CD4-positive, alpha-beta T cell treated with Interleukin-10 for 1 hour (primary cell): ENCODE data around the gene OR13C9.
"Not testable (repeated sequence)": the region's sequence is repeated elsewhere in the genome, so short reads cannot be mapped to it uniquely, and the experiment has no call there.

Source experiments
- DNase-seq: peaks from one replicate; pipeline ENCODE4 v3.0.0-alpha.2; 2020

OR13C9 gene, protein sequence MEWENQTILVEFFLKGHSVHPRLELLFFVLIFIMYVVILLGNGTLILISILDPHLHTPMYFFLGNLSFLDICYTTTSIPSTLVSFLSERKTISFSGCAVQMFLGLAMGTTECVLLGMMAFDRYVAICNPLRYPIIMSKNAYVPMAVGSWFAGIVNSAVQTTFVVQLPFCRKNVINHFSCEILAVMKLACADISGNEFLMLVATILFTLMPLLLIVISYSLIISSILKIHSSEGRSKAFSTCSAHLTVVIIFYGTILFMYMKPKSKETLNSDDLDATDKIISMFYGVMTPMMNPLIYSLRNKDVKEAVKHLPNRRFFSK

GRCh38 chr9:104618104-104618503, at the start of gene OR13C9:
Gene OR13C9, minus strand, starts transcription at chr9:104618204. Its CDS starts 0 bp downstream, at chr9:104618204.
- DNase-seq: no peak

GRCh38 chr9:104658496-104659195, 40.6 kb upstream of the OR13C9 start:
- no peak for DNase-seq

DNA sequence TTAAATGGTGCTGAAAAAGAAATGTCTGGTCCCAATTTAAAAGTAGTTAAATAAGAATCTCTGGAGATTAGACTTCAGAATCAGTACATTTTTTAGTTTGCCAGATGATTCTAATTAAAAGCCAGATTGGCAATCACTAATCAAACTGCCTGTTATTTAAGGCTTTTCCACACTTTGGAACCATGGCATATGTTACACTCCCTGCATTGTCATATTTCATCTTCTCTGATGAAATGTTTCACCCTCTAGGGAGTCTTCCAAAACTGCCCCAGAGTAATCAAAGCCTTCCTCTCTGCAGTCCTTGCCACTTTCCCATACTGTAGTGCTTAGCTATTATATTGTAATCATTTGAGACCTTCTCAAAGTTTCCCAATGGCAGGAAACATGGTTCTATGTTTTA, 17.5 kb upstream of the OR13C9 start:
- DNase-seq: no peak

DNA sequence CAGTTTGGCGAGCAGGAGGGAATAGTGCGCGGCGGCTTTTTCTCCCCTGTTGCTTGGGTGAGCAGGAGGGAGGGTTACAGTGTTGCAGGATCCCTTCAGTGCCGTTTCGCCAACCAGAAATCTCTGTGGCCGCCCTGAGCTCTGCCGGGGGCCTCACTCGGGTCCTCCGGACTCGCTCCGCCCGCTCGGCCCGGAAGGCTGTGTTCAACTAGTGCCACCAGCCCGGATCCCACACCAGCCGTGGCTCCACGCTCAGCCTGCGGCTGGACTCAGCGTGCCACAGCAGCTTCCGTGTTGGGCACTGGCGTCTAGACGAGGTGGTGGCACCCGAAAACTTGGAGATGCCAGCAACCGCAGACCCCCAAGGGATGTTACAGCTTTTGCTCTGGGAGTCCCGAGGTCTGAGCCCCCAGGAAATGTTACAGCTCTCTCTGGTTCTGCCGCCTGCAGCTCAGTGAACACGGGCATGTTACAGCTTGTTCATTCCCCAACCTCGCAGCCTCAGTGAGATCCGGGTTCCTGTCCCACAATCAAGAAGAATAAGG, 16.0 kb upstream of the OR13C9 start:
- no peak for DNase-seq

GRCh38 chr9:104625964-104626363, 8.0 kb upstream of the OR13C9 start:
- DNase-seq: not testable (repeated sequence)

DNA sequence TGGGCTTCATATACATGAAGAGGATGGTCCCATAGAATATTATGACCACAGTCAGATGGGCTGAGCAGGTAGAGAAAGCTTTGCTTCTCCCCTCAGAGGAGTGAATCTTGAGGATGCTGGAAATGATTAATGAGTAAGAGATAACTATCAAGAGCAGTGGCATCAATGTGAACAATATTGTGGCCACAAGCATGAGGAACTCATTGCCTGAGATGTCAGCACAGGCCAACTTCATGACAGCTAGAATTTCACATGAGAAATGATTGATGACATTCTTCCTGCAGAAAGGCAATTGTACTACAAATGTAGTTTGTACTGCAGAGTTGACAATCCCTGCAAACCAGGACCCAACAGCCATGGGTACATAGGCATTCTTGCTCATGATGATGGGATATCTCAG, 586 bp downstream of the OR13C9 start:
- DNase-seq: no peak

DNA sequence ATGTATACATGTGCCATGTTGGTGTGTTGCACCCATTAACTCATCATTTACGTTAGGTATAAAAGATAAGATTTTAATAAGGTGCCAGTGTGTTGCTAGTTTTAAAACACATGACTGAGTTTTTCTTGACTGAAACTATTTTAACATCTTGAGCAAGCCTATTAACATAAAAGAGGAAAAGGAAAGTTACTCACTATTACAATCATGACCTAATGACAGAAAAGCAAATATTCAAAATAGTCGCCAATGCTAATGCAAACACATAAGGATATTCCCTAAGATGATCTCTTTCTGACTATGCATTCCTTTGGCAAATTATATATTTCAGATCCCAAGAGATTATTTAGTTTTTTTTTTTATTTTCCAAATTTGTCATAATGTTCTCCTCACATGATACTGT, 6.8 kb downstream of the OR13C9 start:
- no peak for DNase-seq

DNA sequence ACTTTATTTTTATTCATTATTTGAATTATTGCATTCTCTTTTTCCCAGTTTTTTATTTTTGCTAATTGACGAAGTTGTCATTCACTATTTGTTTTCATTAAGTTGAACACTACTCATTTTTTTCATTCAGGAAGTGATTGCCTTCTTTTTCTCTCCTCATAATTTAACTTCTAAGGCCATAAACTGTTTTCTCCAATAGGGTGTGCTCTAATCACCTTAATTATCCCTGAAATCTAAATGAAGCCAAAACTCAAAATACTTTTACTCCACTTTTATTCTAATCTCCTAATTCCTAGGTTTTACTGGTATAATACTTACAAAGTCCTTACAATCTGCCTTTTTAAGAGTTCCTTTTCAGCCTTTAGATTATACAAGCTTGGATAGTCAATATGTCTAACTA, 9.7 kb downstream of the OR13C9 start:
- DNase-seq: no peak

- no peak for DNase-seq
Measured at GRCh38 chr9:104606152-104606551, 11.9 kb downstream of the OR13C9 start.

DNA sequence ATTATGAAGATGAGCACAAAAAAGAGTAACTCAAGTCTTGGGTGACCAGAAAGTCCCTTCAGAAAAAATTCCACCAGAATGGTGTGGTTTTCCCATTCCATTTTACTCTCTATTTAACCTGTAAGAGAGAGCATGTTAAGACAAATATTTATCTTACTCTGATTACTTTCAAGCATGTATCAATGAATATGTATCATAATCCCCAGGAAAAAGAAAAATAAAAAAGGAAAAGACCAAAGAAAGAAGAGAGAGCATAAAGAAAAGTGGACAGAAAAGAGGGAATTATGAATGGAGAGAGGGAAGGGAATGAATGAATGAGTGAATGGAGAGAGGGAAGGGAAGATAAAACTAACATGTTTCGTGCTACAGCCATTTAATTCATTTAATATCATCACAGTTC, 12.5 kb downstream of the OR13C9 start, which contains the start of gene OR13C2:
TSS of gene OR13C2 (minus strand) at position 101 of the 400 bp plus-strand sequence. CDS start at position 101, 0 bp downstream.
- DNase-seq: not testable (repeated sequence)

GRCh38 chr9:104604801-104605200, 13.2 kb downstream of the OR13C9 start:
- DNase-seq: no peak

- not testable (repeated sequence) for DNase-seq
Measured at GRCh38 chr9:104599313-104599712, 18.7 kb downstream of the OR13C9 start, which contains the start of gene OR13C5. Gene OR13C5, minus strand, starts transcription at chr9:104599413. Its CDS starts 0 bp downstream, at chr9:104599413.

- DNase-seq: not testable (repeated sequence)
Measured at GRCh38 chr9:104598749-104599148, 19.3 kb downstream of the OR13C9 start.

DNA sequence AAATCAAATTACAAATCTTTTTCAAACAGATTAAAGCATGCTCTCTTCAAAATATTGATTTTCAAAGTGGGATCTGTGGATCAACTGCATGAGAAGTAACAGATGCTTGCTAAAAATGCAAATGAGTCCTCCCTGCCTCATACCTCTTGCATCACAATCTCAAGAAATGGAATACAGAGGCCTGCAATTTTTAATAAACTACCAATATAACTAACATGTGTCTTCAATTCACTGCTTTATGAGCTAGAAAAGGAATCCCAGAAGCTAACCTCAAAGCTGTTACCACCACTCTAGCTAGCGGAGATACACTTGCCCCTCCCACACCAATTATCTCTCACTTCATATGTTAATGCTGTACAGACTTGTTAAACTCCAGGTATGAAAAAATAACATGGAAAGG, 28.4 kb downstream of the OR13C9 start:
- DNase-seq: no peak

- no peak for DNase-seq
Measured at GRCh38 chr9:104586496-104587180, 31.4 kb downstream of the OR13C9 start.

DNA sequence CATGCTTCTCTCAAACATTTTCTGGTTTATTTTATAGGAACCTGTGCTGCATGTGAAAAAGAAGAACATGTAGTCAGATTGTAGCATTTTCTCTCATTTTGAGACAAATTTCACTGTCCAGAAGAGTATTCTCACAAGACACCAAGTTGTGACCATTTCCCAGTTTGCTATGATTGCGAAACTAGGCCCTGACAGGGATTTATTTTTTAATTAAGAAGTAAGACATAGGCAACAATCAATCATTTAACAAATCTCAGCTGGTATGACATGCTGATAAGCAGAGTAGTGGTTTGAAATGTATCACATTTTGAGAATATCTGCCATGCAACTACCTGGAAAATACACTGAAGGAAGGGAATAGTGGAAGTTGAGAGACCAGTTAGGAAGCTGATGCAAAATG, 37.4 kb downstream of the OR13C9 start:
- DNase-seq: no peak

- DNase-seq: no peak
Measured at GRCh38 chr9:104577263-104577662, 40.7 kb downstream of the OR13C9 start.

GRCh38 chr9:104575456-104575855, 42.5 kb downstream of the OR13C9 start:
- DNase-seq: no peak

DNA sequence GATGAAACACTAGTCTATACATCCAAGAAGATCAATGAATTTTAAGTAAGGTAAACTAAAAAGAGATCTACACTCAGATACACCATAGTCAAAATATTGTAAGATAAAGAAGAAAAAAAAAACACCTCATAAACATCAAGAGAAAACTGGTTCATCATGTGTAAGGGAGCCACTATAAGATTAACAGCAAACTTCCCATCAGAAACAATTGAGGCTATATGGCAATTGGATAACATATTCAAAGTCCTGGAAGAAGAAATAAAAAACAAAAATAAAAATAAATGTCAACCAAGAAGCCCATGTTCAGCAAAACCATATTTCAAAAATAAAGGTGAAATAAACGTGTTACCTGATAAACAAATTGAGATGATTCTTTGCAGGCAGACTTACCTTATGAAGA, 45.4 kb downstream of the OR13C9 start:
- no peak for DNase-seq

GRCh38 chr9:104568868-104569267, 49.1 kb downstream of the OR13C9 start, which contains the start of gene OR13C8:
Gene OR13C8, plus strand, starts transcription at chr9:104569168. Its CDS starts 0 bp downstream, at chr9:104569168.
- no peak for DNase-seq
